Inferior parietal cortex (tissue), 1 donor: ENCODE results near the gene ARF6.

Experiments
- DNase-seq: peaks from one replicate; pipeline ENCODE4 v3.0.0-alpha.2; 2016; ENCODE audit errors: extremely low spot score

Gene ARF6

GRCh38 chr14:49940808-49941421, 48.0 kb downstream of the ARF6 start:
- no peak for DNase-seq

- no peak for DNase-seq
Measured at GRCh38 chr14:49942090-49942489, 49.2 kb downstream of the ARF6 start.

GRCh38 chr14:49944501-49944900, 51.6 kb downstream of the ARF6 start:
- no peak for DNase-seq

GRCh38 chr14:49945448-49946319, 52.8 kb downstream of the ARF6 start:
- DNase-seq, result no peak
